Cardiac fibroblast (primary cell): Measurements from ENCODE around the gene C3orf52.
A peak's percentile ranks its signal among the peaks of the same experiment; 100 is the strongest.

Experiments
- DNase-seq, 2 donors: peaks; one replicate each; pipeline versions ENCODE4 v3.0.0 to v3.0.0-alpha.2; 2010; ENCODE audit warnings: low read depth in 2 of 2
- H3K4me3 ChIP-seq, 2 donors: replicated peaks in 1 of 2; 1 replicate in 1 of 2; 2 replicates in 1 of 2; pipeline ENCODE4 v1.5.1; 2011; ENCODE audit warnings: low read depth in 2 of 2, low read length in 2 of 2, mild to moderate bottlenecking in 2 of 2, moderate library complexity in 1 of 2
- CTCF ChIP-seq: IDR thresholded peaks from one replicate; pipeline ENCODE4 v1.5.1; 2011; ENCODE audit warnings: low read depth, mild to moderate bottlenecking, low read length, inconsistent platforms

C3orf52 gene

GRCh38 chr3:112132088-112132487 is 45.9 kb downstream of the C3orf52 start:
- DNase-seq = no peak
- H3K4me3 ChIP-seq = no peak overlapping the region
- no peak for TF ChIP-seq CTCF

- TF ChIP-seq CTCF = no peak
- H3K4me3 ChIP-seq = no peak overlapping the region
- DNase-seq = no peak
Measured at GRCh38 chr3:112132554-112132953, 46.4 kb downstream of the C3orf52 start.

GRCh38 chr3:112132975-112133448 is 46.8 kb downstream of the C3orf52 start, which contains the start of gene GCSAM:
Gene GCSAM (minus strand): TSS chr3:112133248. CDS start chr3:112133120, 128 bp downstream.
- no peak within 1 kb of the TSS for H3K4me3 ChIP-seq
- DNase-seq = peak in 1 of 2 donors; percentile 14
- TF ChIP-seq CTCF = no peak

GRCh38 chr3:112133626-112134334 is 47.6 kb downstream of the C3orf52 start:
- DNase-seq = no peak
- no peak for TF ChIP-seq CTCF
- H3K4me3 ChIP-seq = no peak overlapping the region

GRCh38 chr3:112134335-112135124 is 48.3 kb downstream of the C3orf52 start:
- no peak for TF ChIP-seq CTCF
- H3K4me3 ChIP-seq = no peak overlapping the region
- DNase-seq = peak; percentile 14 to 28

- DNase-seq = no peak
- TF ChIP-seq CTCF = no peak
- no peak overlapping the region for H3K4me3 ChIP-seq
Measured at GRCh38 chr3:112136046-112136445, 49.9 kb downstream of the C3orf52 start.
